ENCODE results near the gene SGK2. TPM values are rescaled to one million over a fixed set of nuclear protein-coding genes. Genes with fewer than 3 reads are reported as not detected.

The SGK2 gene
- total and polyA plus RNA-seq, 2 of the 13 experiments (the other 11 are each of a cell fraction or from before 2014, with no cell fraction given): 6.2 to 29.4 TPM

GRCh38 chr20:43590392-43591303, 31.8 kb downstream of the SGK2 start, which contains the start of gene IFT52 (continued):
- TF ChIP-seq ZNF12 (CRISPR knock-in tag; IDR thresholded peaks at IDR 0.05) (peak; percentile 25; the same call in 1 of the 2 replicates), ZNF879 (CRISPR knock-in tag; IDR thresholded peaks at IDR 0.05) (no peak), ZNF709 (CRISPR knock-in tag; IDR thresholded peaks at IDR 0.05) (peak; percentile 45; the same call in 1 of the 2 replicates), ZBTB46 (CRISPR knock-in tag; IDR thresholded peaks at IDR 0.05; ENCODE audit: borderline replicate concordance) (0 out of 2 replicates have a peak, but pooled peaks have one; percentile 55), ARNT (IDR thresholded peaks at IDR 0.05) (no peak), SNAPC4 (CRISPR knock-in tag; IDR thresholded peaks at IDR 0.05) (peak; percentile 81), NFE2L2 (IDR thresholded peaks at IDR 0.05; ENCODE audit: low read length) (0 out of 2 replicates have a peak, but pooled peaks have one; percentile 2), ZFP62 (CRISPR knock-in tag; IDR thresholded peaks at IDR 0.05) (no peak; the same call in 1 of the 2 replicates), HDAC6 (IDR thresholded peaks at IDR 0.05; ENCODE audit: low read depth, low read length) (no peak), SP4 (CRISPR knock-in tag; IDR thresholded peaks at IDR 0.05) (no peak; the same call in 1 of the 2 replicates), ZBTB37 (CRISPR knock-in tag; IDR thresholded peaks at IDR 0.05) (peak; percentile 65; the same call in 1 of the 2 replicates), ZNF513 (CRISPR knock-in tag; conservative IDR thresholded peaks at IDR 0.05) (no peak), FOXP1 (IDR thresholded peaks at IDR 0.05) (no peak), FOXP1 (CRISPR knock-in tag; IDR thresholded peaks at IDR 0.05) (no peak; the same call in 1 of the 2 replicates), ZNF530 (CRISPR knock-in tag; IDR thresholded peaks at IDR 0.05; ENCODE audit: low read depth) (no peak), SMC3 (IDR thresholded peaks at IDR 0.05; ENCODE audit: low read length) (no peak), ZNF629 (CRISPR knock-in tag; conservative IDR thresholded peaks at IDR 0.05) (peak; percentile 30; the same call in 1 of the 2 replicates), ZNF350 (CRISPR knock-in tag; IDR thresholded peaks at IDR 0.05; ENCODE audit: borderline replicate concordance, low read depth) (peak; percentile 89), ZNF383 (CRISPR knock-in tag; IDR thresholded peaks at IDR 0.05; ENCODE audit: borderline replicate concordance) (peak; percentile 89)
- TF ChIP-seq, protein P1, sequence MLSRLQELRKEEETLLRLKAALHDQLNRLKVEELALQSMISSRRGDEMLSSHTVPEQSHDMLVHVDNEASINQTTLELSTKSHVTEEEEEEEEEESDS (CRISPR knock-in tag; IDR thresholded peaks at IDR 0.05; ENCODE audit: borderline replicate concordance): no peak

Measured in HepG2 (cell line).